ENCODE data around the gene DNAH8.

GRCh38 chr6:39056191-39056590, 341.1 kb downstream of the DNAH8 start:
- TF ChIP-seq CTCF (IDR thresholded peaks at IDR 0.05) (no peak), EP300 (IDR thresholded peaks at IDR 0.05) (no peak)

All from tibial nerve (tissue), 4 donors.